Measurements from ENCODE around the gene GOLGA6L25.
"Not testable (repeated sequence)": the region's sequence is repeated elsewhere in the genome, so short reads cannot be mapped to it uniquely, and the experiment has no call there.

Gene GOLGA6L25

GRCh38 chr15:28553268-28553667, at the start of gene GOLGA6L25:
GOLGA6L25 (plus strand) TSS chr15:28553568; CDS start chr15:28553629, 61 bp downstream.
- not testable (repeated sequence) for DNase-seq (ENCODE audit: low spot score)

GRCh38 chr15:28508217-28508889, 45.0 kb upstream of the GOLGA6L25 start:
- not testable (repeated sequence) for DNase-seq (ENCODE audit: low spot score)

GRCh38 chr15:28514128-28514527, 39.2 kb upstream of the GOLGA6L25 start:
- DNase-seq (ENCODE audit: low spot score), result not testable (repeated sequence)

GRCh38 chr15:28515208-28515607, 38.2 kb upstream of the GOLGA6L25 start:
- DNase-seq (ENCODE audit: low spot score), result not testable (repeated sequence)

GRCh38 chr15:28532954-28533353, 20.4 kb upstream of the GOLGA6L25 start, which contains the start of gene GOLGA8G:
GOLGA8G (minus strand) TSS chr15:28532971; CDS start chr15:28532909, 62 bp downstream.
- not testable (repeated sequence) for DNase-seq (ENCODE audit: low spot score)

- not testable (repeated sequence) for DNase-seq (ENCODE audit: low spot score)
These were observed 20.0 kb downstream of the GOLGA6L25 start for GRCh38 chr15:28573351-28573750.

GRCh38 chr15:28588977-28589606, 35.7 kb downstream of the GOLGA6L25 start:
- DNase-seq (ENCODE audit: low spot score), result not testable (repeated sequence)

GRCh38 chr15:28589769-28590168, 36.4 kb downstream of the GOLGA6L25 start:
- DNase-seq (ENCODE audit: low spot score), result not testable (repeated sequence)

- DNase-seq (ENCODE audit: low spot score), result not testable (repeated sequence)
These were observed 39.0 kb downstream of the GOLGA6L25 start for GRCh38 chr15:28592395-28592794.

GRCh38 chr15:28593424-28594129, 40.2 kb downstream of the GOLGA6L25 start:
- DNase-seq (ENCODE audit: low spot score), result not testable (repeated sequence)

- not testable (repeated sequence) for DNase-seq (ENCODE audit: low spot score)
These were observed 44.1 kb downstream of the GOLGA6L25 start for GRCh38 chr15:28597471-28597870.

GRCh38 chr15:28598209-28598608, 44.8 kb downstream of the GOLGA6L25 start:
- DNase-seq (ENCODE audit: low spot score), result not testable (repeated sequence)

GRCh38 chr15:28602152-28602551, 48.8 kb downstream of the GOLGA6L25 start:
- DNase-seq (ENCODE audit: low spot score), result not testable (repeated sequence)

Measured in AG08396 (cell line).